IMR-90 (cell line): ENCODE data around the gene LMO4. TPM values are rescaled to one million over a fixed set of nuclear protein-coding genes. Genes with fewer than 3 reads are reported as not detected.

Source experiments
- ATAC-seq: fragments of 200-7000 bp; cut with Tn5 transposase; 2 replicates; pipeline ENCODE4 v1.9.1; 2020; ENCODE audit warnings: low read depth, mild to moderate bottlenecking, moderate library complexity
- BruUV-seq: library from RNA; stranded (reverse); fragments of 400-500 nt; replicated peaks from 2 replicates; lab custom pipeline; 2021; lab: Mats Ljungman, UMichigan
- CTCF ChIA-PET: fragments of 300-600 bp; formaldehyde crosslinking; extraction: SDS; loops from one replicate; lab custom pipeline; 2021; ENCODE audit warnings: antibody characterized with exemption; lab: Yijun Ruan, JAX
- POLR2A ChIA-PET: fragments of 300-600 bp; sonication (Branson Sonifier 250); formaldehyde crosslinking; loops from one replicate; lab custom pipeline; 2022; ENCODE audit warnings: antibody characterized with exemption; ENCODE audit not compliant: unreplicated experiment; lab: Charles Lee
- DNase-seq: peaks from one replicate; pipeline ENCODE4 v3.0.0; 2013
- H2AFZ ChIP-seq: replicated peaks from 2 replicates; pipeline ENCODE3; 2013; ENCODE audit warnings: low read length, mild to moderate bottlenecking; ENCODE audit not compliant: poor library complexity
- H2AK5ac ChIP-seq: 2 replicates; pipeline ENCODE4 v1.6.1; 2013; ENCODE audit warnings: low read depth, low read length, inconsistent platforms
- H2AK9ac ChIP-seq: replicated peaks from 2 replicates; pipeline ENCODE3; 2013; ENCODE audit warnings: mild to moderate bottlenecking, low read depth, low read length, moderate library complexity; ENCODE audit not compliant: poor library complexity
- H2BK120ac ChIP-seq: 2 replicates; pipeline ENCODE4 v1.6.1; 2013; ENCODE audit warnings: low read depth, low read length, inconsistent platforms
- H2BK15ac ChIP-seq: 3 replicates; pipeline ENCODE4 v1.6.1; 2013; ENCODE audit warnings: low read depth, low read length, inconsistent platforms
- H2BK20ac ChIP-seq: 2 replicates; pipeline ENCODE4 v1.6.1; 2013; ENCODE audit warnings: low read depth, mild to moderate bottlenecking, inconsistent platforms, low read length, moderate library complexity
- H2BK5ac ChIP-seq: 2 replicates; pipeline ENCODE4 v1.6.1; 2013; ENCODE audit warnings: mild to moderate bottlenecking, low read depth, low read length, inconsistent platforms; ENCODE audit not compliant: poor library complexity, severe bottlenecking
- H3K14ac ChIP-seq: replicated peaks from 2 replicates; pipeline ENCODE4 v1.6.1; 2013; ENCODE audit warnings: low read depth, low read length, inconsistent platforms
- H3K18ac ChIP-seq: 2 replicates; pipeline ENCODE4 v1.6.1; 2013; ENCODE audit warnings: low read depth, low read length, control low read depth
- H3K23ac ChIP-seq: 2 replicates; pipeline ENCODE4 v1.6.1; 2013; ENCODE audit warnings: low read depth, low read length, inconsistent platforms
- H3K27ac ChIP-seq: 2 replicates; pipeline ENCODE4 v1.5.1; 2013; ENCODE audit warnings: mild to moderate bottlenecking, control low read depth, low read length; ENCODE audit not compliant: insufficient read depth
- H3K27me3 ChIP-seq: 2 replicates; pipeline ENCODE4 v1.6.1; 2013; ENCODE audit warnings: low read length; ENCODE audit not compliant: control insufficient read depth, insufficient read depth
- H3K36me3 ChIP-seq: 2 replicates; pipeline ENCODE4 v1.6.1; 2013; ENCODE audit warnings: low read length, mixed read lengths; ENCODE audit not compliant: control insufficient read depth, insufficient read depth
- H3K4ac ChIP-seq: 2 replicates; pipeline ENCODE4 v1.6.1; 2013; ENCODE audit warnings: low read depth, low read length, inconsistent platforms
- H3K4me1 ChIP-seq: 2 replicates; pipeline ENCODE4 v1.6.1; 2013; ENCODE audit warnings: low read length, mixed read lengths; ENCODE audit not compliant: control insufficient read depth, insufficient read depth
- H3K4me2 ChIP-seq: 2 replicates; pipeline ENCODE4 v1.6.1; 2013; ENCODE audit warnings: low read depth, mild to moderate bottlenecking, control low read depth, low read length, moderate library complexity
- H3K4me3 ChIP-seq: 2 replicates; pipeline ENCODE4 v1.5.1; 2013; ENCODE audit warnings: low read depth, mild to moderate bottlenecking, control low read depth, low read length, moderate library complexity; ENCODE audit not compliant: insufficient read depth
- H3K56ac ChIP-seq: 2 replicates; pipeline ENCODE4 v1.6.1; 2013; ENCODE audit warnings: low read length, inconsistent platforms; ENCODE audit not compliant: insufficient read depth; ENCODE audit errors: extremely low read depth
- H3K79me1 ChIP-seq, 2 experiments: 2 replicates each; pipeline ENCODE4 v1.6.1; 2013; ENCODE audit warnings: low read length in 2 of 2, inconsistent platforms in 1 of 2, low read depth in 1 of 2
- H3K9ac ChIP-seq: 2 replicates; pipeline ENCODE4 v1.6.1; 2013; ENCODE audit warnings: low read depth, low read length, control low read depth
- H3K9me1 ChIP-seq: 2 replicates; pipeline ENCODE4 v1.6.1; 2013; ENCODE audit warnings: low read length, inconsistent platforms; ENCODE audit not compliant: insufficient read depth
- H3K9me3 ChIP-seq: 2 replicates; pipeline ENCODE4 v1.6.1; 2013; ENCODE audit warnings: low read length; ENCODE audit not compliant: control insufficient read depth, insufficient read depth
- H4K20me1 ChIP-seq: 2 replicates; pipeline ENCODE4 v1.6.1; 2013; ENCODE audit warnings: low read length, inconsistent platforms; ENCODE audit not compliant: insufficient read depth
- H4K5ac ChIP-seq: 2 replicates; pipeline ENCODE4 v1.6.1; 2013; ENCODE audit warnings: mild to moderate bottlenecking, low read depth, low read length, control low read depth
- H4K8ac ChIP-seq, 2 experiments: 2 replicates each; pipeline ENCODE4 v1.6.1; 2013; ENCODE audit warnings: low read depth in 2 of 2, low read length in 2 of 2, control low read depth in 1 of 2, inconsistent platforms in 1 of 2
- H4K91ac ChIP-seq: 2 replicates; pipeline ENCODE4 v1.6.1; 2013; ENCODE audit warnings: low read depth, low read length, inconsistent platforms; ENCODE audit not compliant: insufficient read depth
- BHLHE40 ChIP-seq: fragments of 150-350 bp; IDR thresholded peaks from 2 replicates; pipeline ENCODE4 v1.6.1; 2016; ENCODE audit warnings: mild to moderate bottlenecking, low read depth, low read length
- CEBPB ChIP-seq: IDR thresholded peaks from 2 replicates; pipeline ENCODE4 v1.6.1; 2012; ENCODE audit warnings: low read depth, low read length, improper control_type of control experiment
- CHD1 ChIP-seq: IDR thresholded peaks from 2 replicates; pipeline ENCODE4 v1.6.1; 2012; ENCODE audit warnings: low read depth, low read length, improper control_type of control experiment
- CTCF ChIP-seq: conservative IDR thresholded peaks from 2 replicates; pipeline ENCODE4 v1.5.1; 2012; ENCODE audit warnings: mild to moderate bottlenecking, low read depth, low read length, improper control_type of control experiment
- MAFK ChIP-seq: IDR thresholded peaks from 2 replicates; pipeline ENCODE4 v1.6.1; 2012; ENCODE audit warnings: low read depth, low read length, improper control_type of control experiment
- MAZ ChIP-seq: IDR thresholded peaks from 2 replicates; pipeline ENCODE4 v1.6.1; 2012; ENCODE audit warnings: low read depth, mild to moderate bottlenecking, low read length, improper control_type of control experiment, moderate library complexity, borderline replicate concordance
- MXI1 ChIP-seq: IDR thresholded peaks from 2 replicates; pipeline ENCODE4 v1.6.1; 2012; ENCODE audit warnings: low read depth, mild to moderate bottlenecking, low read length, moderate library complexity, borderline replicate concordance
- NFE2L2 ChIP-seq: fragments of 150-350 bp; IDR thresholded peaks from 2 replicates; pipeline ENCODE4 v1.6.1; 2016; ENCODE audit warnings: low read depth, mild to moderate bottlenecking, low read length
- POLR2A ChIP-seq: IDR thresholded peaks from 2 replicates; pipeline ENCODE4 v1.6.1; 2012; ENCODE audit warnings: mild to moderate bottlenecking, low read depth, low read length
- RAD21 ChIP-seq: IDR thresholded peaks from 2 replicates; pipeline ENCODE4 v1.6.1; 2012; ENCODE audit warnings: low read length, improper control_type of control experiment
- WGBS, 2 experiments: methylation state at CpG; one replicate each; pipeline versions ENCODE4 v1.1.5 to v1.1.7; 2013; ENCODE audit warnings: missing lambda C conversion rate in 2 of 2; ENCODE audit not compliant: insufficient read length in 1 of 2; ENCODE audit errors: extremely low coverage in 2 of 2; 5-methylcytosine and 5-hydroxymethylcytosine counted together
- dilution Hi-C: fragments of 300-500 bp; cut with HindIII; formaldehyde crosslinking; loops from one replicate; pipeline ENCODE4 v1.14.3; 2018; ENCODE audit warnings: low sequenced_read_pairs; ENCODE audit not compliant: unreplicated experiment
- in situ Hi-C: fragments of 300-500 bp; cut with MboI; formaldehyde crosslinking; loops from 3 replicates; pipeline ENCODE4 v1.14.3; 2019; ENCODE audit warnings: low sequenced_read_pairs, inconsistent platforms, mixed read lengths
- intact Hi-C: fragments of 100-400 bp; cut with micrococcal nuclease; formaldehyde crosslinking; loops from 2 replicates; pipeline ENCODE4 v1.10.0; 2022
- polyA plus RNA-seq, 3 experiments: library from polyadenylated mRNA; depleted of rRNA; stranded (reverse); fragments of >200 nt; gene quantifications; 2 replicates each; pipeline ENCODE4 v1.2.3, GENCODE V29; 2012; ENCODE audit warnings: low replicate concordance in 1 of 3
- total RNA-seq: library from RNA; depleted of rRNA; stranded (reverse); fragments of >200 nt; gene quantifications from 2 replicates; pipeline ENCODE4 v1.2.3, GENCODE V29; 2012

LMO4 gene
- total and polyA plus RNA-seq, 2 of the 4 experiments (the other 2 are of a cell fraction), result 98.9 to 109 TPM

- TF ChIP-seq MAFK (no peak), MXI1 (no peak), POLR2A (no peak), MAZ (no peak), CHD1 (no peak), BHLHE40 (no peak), RAD21 (no peak), CEBPB (no peak), NFE2L2 (no peak), CTCF (no peak)
- H3K18ac ChIP-seq, result no peak overlapping the region
- WGBS, 2 experiments, result no CpG with 5 or more reads among the region's 8 CpGs
- in situ Hi-C loops (no loop called here), dilution Hi-C loops (no loop called here), intact Hi-C loops (no loop called here)
- H3K56ac ChIP-seq, result no peak overlapping the region
- peaks cover 24 to 36% of the 10 kb centered on the region in 2 experiments for H3K79me1 ChIP-seq
- ChIA-PET POLR2A (interaction anchor here (0.6 to 1.0 kb wide), 2 partner anchors 10 to 11 kb away, joined by 3 to 4 read pairs; no protein-coding TSS in a partner anchor), CTCF (interaction anchor here (0.6 to 1.3 kb wide), 3 partner anchors 10 to 239 kb away, joined by 3 read pairs; partner anchors contain the start of gene LMO4)
- H3K4ac ChIP-seq, result no peak overlapping the region
- no peak overlapping the region for H3K4me2 ChIP-seq
- H3K9me1 ChIP-seq, result no peaks in the 10 kb centered on the region
- no peak overlapping the region for H4K91ac ChIP-seq
- H3K36me3 ChIP-seq, result peaks cover 23% of the 10 kb centered on the region
- DNase-seq (no peak), ATAC-seq (no peak)
- H2AK5ac ChIP-seq, result no peak overlapping the region
- peaks cover 2% of the 10 kb centered on the region; the same call in 1 of the 2 replicates for H3K4me1 ChIP-seq
- H4K20me1 ChIP-seq, result no peaks in the 10 kb centered on the region; the same call in 1 of the 2 replicates
- H3K27ac ChIP-seq, result no peak overlapping the region
- no peak overlapping the region for H2AK9ac ChIP-seq
- no peak overlapping the region for H2BK120ac ChIP-seq
- H2BK15ac ChIP-seq, result no peak overlapping the region
- no peaks in the 10 kb centered on the region for H3K27me3 ChIP-seq
- H4K8ac ChIP-seq, result no peak overlapping the region
- BruUV-seq, result no TSS peak
- H2BK20ac ChIP-seq, result no peak overlapping the region
- no peak overlapping the region for H2AFZ ChIP-seq
- no peak overlapping the region for H3K9ac ChIP-seq
- no peak overlapping the region for H3K14ac ChIP-seq
- H3K9me3 ChIP-seq, result no peaks in the 10 kb centered on the region
- H2BK5ac ChIP-seq, result no peak overlapping the region
- no peak overlapping the region for H3K4me3 ChIP-seq
- no peak overlapping the region for H4K5ac ChIP-seq
- no peak overlapping the region for H3K23ac ChIP-seq
Measured at GRCh38 chr1:87346130-87346814, 17.6 kb downstream of the LMO4 start.
